HEK293 (cell line): Measurements from ENCODE around the gene SAMD14.

Experiments
- CTCF ChIA-PET: fragments of 350-600 bp; formaldehyde crosslinking; extraction: SDS; loops from one replicate; lab custom pipeline; 2021; ENCODE audit warnings: antibody characterized with exemption; lab: Yijun Ruan, JAX
- POLR2A ChIA-PET: fragments of 300-600 bp; formaldehyde crosslinking; extraction: SDS; loops from one replicate; lab custom pipeline; 2020; ENCODE audit warnings: antibody characterized with exemption, inconsistent platforms; lab: Yijun Ruan, JAX
- H3K27ac ChIP-seq: fragments of 200-500 bp; sonication (Bioruptor generic); 2 replicates; pipeline ENCODE4 v1.5.1; 2014; ENCODE audit warnings: low read depth, low read length, control low read depth, inconsistent platforms; ENCODE audit errors: extremely low read depth
- H3K36me3 ChIP-seq, 2 experiments: fragments of 200-500 bp in 1 of 2; sonication (Bioruptor generic) in 1 of 2; 1 replicate in 1 of 2; 2 replicates in 1 of 2; pipeline ENCODE4 v1.5.1; 2014 to 2017; ENCODE audit warnings: inconsistent platforms in 2 of 2, low read length in 2 of 2; ENCODE audit not compliant: control insufficient read depth in 2 of 2, insufficient read depth in 1 of 2
- H3K4me1 ChIP-seq: fragments of 200-500 bp; sonication (Bioruptor generic); 2 replicates; pipeline ENCODE4 v1.5.1; 2014; ENCODE audit warnings: mild to moderate bottlenecking, low read length, inconsistent platforms; ENCODE audit not compliant: control insufficient read depth, insufficient read depth
- H3K4me3 ChIP-seq: 2 replicates; pipeline ENCODE4 v1.5.1; 2011; ENCODE audit warnings: low read depth, mild to moderate bottlenecking, control low read depth, low read length, moderate library complexity
- H3K9me3 ChIP-seq: fragments of 200-500 bp; sonication (Bioruptor generic); 2 replicates; pipeline ENCODE4 v1.5.1; 2014; ENCODE audit warnings: low read depth, low read length, inconsistent platforms; ENCODE audit not compliant: control insufficient read depth, insufficient read depth
- EGR2 ChIP-seq: fragments of 450-650 bp; formaldehyde crosslinking; IDR thresholded peaks from 2 replicates; pipeline ENCODE4 v1.5.1; 2016; ENCODE audit warnings: low read depth, missing biosample characterization, missing genetic modification characterization
- KLF8 ChIP-seq: fragments of 450-650 bp; formaldehyde crosslinking; IDR thresholded peaks from 2 replicates; pipeline ENCODE4 v1.5.1; 2016; ENCODE audit warnings: missing biosample characterization, missing genetic modification characterization
- MEIS1 ChIP-seq: sonication (generic); formaldehyde crosslinking; IDR thresholded peaks from 2 replicates; pipeline ENCODE4 v1.8.1; 2022; ENCODE audit warnings: missing genetic modification reagents, mild to moderate bottlenecking, borderline replicate concordance
- PATZ1 ChIP-seq: fragments of 450-650 bp; formaldehyde crosslinking; IDR thresholded peaks from 2 replicates; pipeline ENCODE4 v1.5.1; 2016; ENCODE audit warnings: missing biosample characterization, missing genetic modification characterization
- WT1 ChIP-seq: fragments of 450-650 bp; formaldehyde crosslinking; IDR thresholded peaks from 2 replicates; pipeline ENCODE4 v1.5.1; 2016; ENCODE audit warnings: missing biosample characterization, missing genetic modification characterization
- ZBTB48 ChIP-seq: fragments of 450-650 bp; formaldehyde crosslinking; IDR thresholded peaks from 2 replicates; pipeline ENCODE4 v1.5.1; 2016; ENCODE audit warnings: missing biosample characterization, missing genetic modification characterization
- ZFHX2 ChIP-seq: fragments of 450-650 bp; formaldehyde crosslinking; conservative IDR thresholded peaks from 2 replicates; pipeline ENCODE4 v1.5.1; 2016; ENCODE audit warnings: missing biosample characterization, missing genetic modification characterization
- ZFP69B ChIP-seq: fragments of 450-650 bp; formaldehyde crosslinking; IDR thresholded peaks from 2 replicates; pipeline ENCODE4 v1.5.1; 2016; ENCODE audit warnings: missing biosample characterization, missing genetic modification characterization
- ZNF148 ChIP-seq: fragments of 450-650 bp; formaldehyde crosslinking; IDR thresholded peaks from 2 replicates; pipeline ENCODE4 v1.5.0; 2017; ENCODE audit warnings: missing biosample characterization, missing genetic modification characterization, borderline replicate concordance
- ZNF785 ChIP-seq: fragments of 450-650 bp; formaldehyde crosslinking; IDR thresholded peaks from 2 replicates; pipeline ENCODE4 v1.5.1; 2016; ENCODE audit warnings: missing biosample characterization, missing genetic modification characterization
- ZNF843 ChIP-seq: fragments of 450-650 bp; formaldehyde crosslinking; IDR thresholded peaks from 2 replicates; pipeline ENCODE4 v1.5.1; 2016; ENCODE audit warnings: missing biosample characterization, missing genetic modification characterization
- ZSCAN23 ChIP-seq: fragments of 450-650 bp; formaldehyde crosslinking; IDR thresholded peaks from 2 replicates; pipeline ENCODE4 v1.5.1; 2016; ENCODE audit warnings: missing biosample characterization, missing genetic modification characterization
- TF ChIP-seq, protein P1 (sequence below): fragments of 450-650 bp; formaldehyde crosslinking; IDR thresholded peaks from 2 replicates; pipeline ENCODE4 v1.5.1; 2016; ENCODE audit warnings: missing biosample characterization, missing genetic modification characterization
- TF ChIP-seq, protein P2 (sequence below): fragments of 450-650 bp; formaldehyde crosslinking; IDR thresholded peaks from 2 replicates; pipeline ENCODE4 v1.5.1; 2017; ENCODE audit warnings: missing biosample characterization, missing genetic modification characterization
- TF ChIP-seq, protein P3 (sequence below): fragments of 450-650 bp; formaldehyde crosslinking; IDR thresholded peaks from 2 replicates; pipeline ENCODE4 v1.5.1; 2016; ENCODE audit warnings: missing biosample characterization, missing genetic modification characterization

SAMD14 gene

DNA sequence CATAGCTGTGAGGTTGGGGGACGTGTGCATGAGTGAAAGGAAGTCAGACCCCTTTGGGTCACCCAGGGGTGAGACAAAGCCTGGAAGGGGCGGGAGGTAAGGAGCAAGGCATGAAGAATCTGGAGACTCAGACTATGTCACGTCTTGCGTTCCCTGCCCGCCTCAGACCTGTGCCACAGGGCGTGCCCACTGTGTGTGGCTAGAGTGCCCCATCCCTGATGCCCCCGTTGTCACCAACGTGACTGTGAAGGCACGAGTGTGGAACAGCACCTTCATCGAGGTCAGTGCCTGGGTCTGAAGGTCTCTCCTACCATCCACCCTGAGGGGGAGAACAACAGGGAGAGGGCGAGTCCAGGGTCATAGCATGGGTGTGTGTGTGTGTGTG lies 49.9 kb downstream of the SAMD14 start (continued):
- TF ChIP-seq, protein P1, sequence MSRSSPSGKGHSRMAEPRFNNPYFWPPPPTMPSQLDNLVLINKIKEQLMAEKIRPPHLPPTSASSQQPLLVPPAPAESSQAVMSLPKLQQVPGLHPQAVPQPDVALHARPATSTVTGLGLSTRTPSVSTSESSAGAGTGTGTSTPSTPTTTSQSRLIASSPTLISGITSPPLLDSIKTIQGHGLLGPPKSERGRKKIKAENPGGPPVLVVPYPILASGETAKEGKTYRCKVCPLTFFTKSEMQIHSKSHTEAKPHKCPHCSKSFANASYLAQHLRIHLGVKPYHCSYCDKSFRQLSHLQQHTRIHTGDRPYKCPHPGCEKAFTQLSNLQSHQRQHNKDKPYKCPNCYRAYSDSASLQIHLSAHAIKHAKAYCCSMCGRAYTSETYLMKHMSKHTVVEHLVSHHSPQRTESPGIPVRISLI (tag by site-specific recombination), result no peak
- TF ChIP-seq ZSCAN23 (tag by site-specific recombination) (no peak), ZNF148 (no peak), ZBTB48 (no peak), MEIS1 (CRISPR knock-in tag) (no peak), WT1 (no peak), ZNF843 (no peak)

DNA sequence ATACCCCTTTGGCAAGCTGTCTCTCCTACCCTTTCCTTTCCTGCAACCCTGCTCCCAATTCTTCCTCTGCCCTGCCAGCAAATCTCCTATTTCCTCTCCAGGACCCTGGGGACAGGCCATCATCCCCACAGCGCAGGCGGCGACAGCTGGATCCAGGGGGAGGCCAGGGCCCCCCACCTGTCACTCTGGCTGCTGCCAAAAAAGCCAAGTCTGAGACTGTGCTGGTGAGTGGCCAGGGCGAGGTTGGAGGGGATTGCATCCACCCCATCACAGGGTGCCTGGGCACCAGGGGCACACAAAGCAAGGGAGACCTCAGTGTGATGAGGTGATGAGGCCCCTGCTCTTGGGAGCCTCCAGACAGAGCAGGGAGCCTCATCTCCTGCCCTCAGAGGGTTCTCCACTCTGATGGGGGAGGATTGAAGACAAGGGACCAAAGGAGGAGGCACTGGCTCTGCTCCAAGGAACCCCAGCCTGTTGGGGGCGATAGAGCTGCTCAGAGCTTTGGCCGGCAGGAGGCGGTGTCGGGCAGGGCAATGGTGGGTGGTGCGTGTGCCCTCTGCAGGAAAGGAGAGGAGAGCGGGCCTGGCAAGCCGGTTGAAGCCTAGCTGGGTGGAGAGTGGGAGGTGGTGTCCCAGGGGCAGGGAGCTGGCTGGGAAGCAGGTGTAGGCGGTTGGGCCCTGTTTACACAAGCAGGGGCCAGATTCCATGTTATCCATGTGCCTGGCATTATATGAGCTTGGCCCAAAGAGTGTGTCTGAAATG lies 50.4 kb downstream of the SAMD14 start:
- CTCF ChIA-PET, result interaction anchor here (0.6 to 5.9 kb wide), 17 partner anchors 14 to 1311 kb away, joined by 3 to 50 read pairs (median 3); partner anchors contain the start of genes ITGA3 and PDK2
- H3K36me3 ChIP-seq, result peaks cover 0 to 45% of the 10 kb centered on the region in 2 experiments; a peak in 2 of 3 replicates
- no peak for TF ChIP-seq ZFP69B (tag by site-specific recombination)
- TF ChIP-seq, protein P2, sequence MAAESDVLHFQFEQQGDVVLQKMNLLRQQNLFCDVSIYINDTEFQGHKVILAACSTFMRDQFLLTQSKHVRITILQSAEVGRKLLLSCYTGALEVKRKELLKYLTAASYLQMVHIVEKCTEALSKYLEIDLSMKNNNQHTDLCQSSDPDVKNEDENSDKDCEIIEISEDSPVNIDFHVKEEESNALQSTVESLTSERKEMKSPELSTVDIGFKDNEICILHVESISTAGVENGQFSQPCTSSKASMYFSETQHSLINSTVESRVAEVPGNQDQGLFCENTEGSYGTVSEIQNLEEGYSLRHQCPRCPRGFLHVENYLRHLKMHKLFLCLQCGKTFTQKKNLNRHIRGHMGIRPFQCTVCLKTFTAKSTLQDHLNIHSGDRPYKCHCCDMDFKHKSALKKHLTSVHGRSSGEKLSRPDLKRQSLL, result peak; percentile 60; the same call in 1 of the 2 replicates
- TF ChIP-seq ZNF785 (tag by site-specific recombination), result peak; percentile 84
- 0 out of 2 replicates have a peak, but pooled peaks have one; percentile 17 for TF ChIP-seq PATZ1
- peak; percentile 98 for TF ChIP-seq EGR2
- TF ChIP-seq, protein P3, sequence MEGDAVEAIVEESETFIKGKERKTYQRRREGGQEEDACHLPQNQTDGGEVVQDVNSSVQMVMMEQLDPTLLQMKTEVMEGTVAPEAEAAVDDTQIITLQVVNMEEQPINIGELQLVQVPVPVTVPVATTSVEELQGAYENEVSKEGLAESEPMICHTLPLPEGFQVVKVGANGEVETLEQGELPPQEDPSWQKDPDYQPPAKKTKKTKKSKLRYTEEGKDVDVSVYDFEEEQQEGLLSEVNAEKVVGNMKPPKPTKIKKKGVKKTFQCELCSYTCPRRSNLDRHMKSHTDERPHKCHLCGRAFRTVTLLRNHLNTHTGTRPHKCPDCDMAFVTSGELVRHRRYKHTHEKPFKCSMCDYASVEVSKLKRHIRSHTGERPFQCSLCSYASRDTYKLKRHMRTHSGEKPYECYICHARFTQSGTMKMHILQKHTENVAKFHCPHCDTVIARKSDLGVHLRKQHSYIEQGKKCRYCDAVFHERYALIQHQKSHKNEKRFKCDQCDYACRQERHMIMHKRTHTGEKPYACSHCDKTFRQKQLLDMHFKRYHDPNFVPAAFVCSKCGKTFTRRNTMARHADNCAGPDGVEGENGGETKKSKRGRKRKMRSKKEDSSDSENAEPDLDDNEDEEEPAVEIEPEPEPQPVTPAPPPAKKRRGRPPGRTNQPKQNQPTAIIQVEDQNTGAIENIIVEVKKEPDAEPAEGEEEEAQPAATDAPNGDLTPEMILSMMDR (tag by site-specific recombination), result peak; percentile 87
- TF ChIP-seq KLF8 (tag by site-specific recombination), result no peak
- peak; percentile 99 for TF ChIP-seq ZFHX2 (tag by site-specific recombination)
- POLR2A ChIA-PET, result interaction anchor here (1.2 kb wide), 1 partner anchor 24 kb away, joined by 4 read pairs; the partner anchor contains the start of gene ITGA3
- H3K9me3 ChIP-seq, result no peaks in the 10 kb centered on the region
- H3K27ac ChIP-seq, result no peak overlapping the region
- no peak overlapping the region for H3K4me3 ChIP-seq
- no peaks in the 10 kb centered on the region for H3K4me1 ChIP-seq
